ENCODE measurements around the gene SLC35D2. TPM values are rescaled to one million over a fixed set of nuclear protein-coding genes. Genes with fewer than 3 reads are reported as not detected.

The SLC35D2 gene
- 26.0 TPM for total RNA-seq

DNA sequence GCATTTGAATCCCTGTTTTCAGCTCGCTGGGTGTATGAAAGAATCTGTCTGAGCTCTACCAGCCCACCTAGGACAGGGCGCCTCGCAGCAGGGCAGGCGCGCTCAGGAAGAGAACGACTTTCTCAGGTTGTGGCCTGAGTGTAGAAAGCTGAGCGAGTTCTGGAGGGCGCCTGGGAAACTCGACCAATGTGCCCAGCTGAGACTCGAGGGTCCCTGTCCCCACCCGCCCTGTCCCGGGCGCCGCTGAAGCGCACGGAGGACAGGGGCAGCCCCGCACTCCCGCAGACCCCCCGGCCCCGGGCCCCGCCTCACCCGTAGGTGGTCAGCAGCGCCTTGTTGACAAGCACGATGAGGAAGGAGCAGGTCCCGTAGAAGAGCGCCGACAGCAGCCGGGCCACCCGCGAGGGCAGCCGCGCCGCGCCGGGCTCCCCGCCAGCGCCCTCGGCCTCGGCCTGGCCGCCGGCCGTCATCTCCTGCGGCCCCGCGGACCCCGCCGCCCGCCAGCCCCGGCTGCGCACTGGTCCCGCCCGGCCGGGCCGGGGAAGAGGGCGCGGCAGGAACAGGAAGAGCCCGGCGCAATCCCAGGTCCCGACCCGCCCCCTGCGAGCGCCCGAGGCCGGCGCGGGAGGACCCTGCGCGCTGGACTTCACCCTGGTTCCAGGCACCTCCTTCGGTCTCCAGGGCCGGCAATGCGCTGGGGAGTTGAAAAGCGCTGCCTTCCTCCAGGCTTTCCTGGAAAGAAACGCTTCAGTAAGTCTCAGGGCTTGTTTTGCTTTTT, at the start of gene SLC35D2:
Gene SLC35D2 (minus strand): TSS at position 547 of the 778 bp plus-strand sequence. CDS start 77 bp downstream, at position 470.
- peak; percentile 60 for DNase-seq (ENCODE audit: low spot score)

GRCh38 chr9:96430377-96430776, 46.9 kb upstream of the SLC35D2 start:
- DNase-seq (ENCODE audit: low spot score) = no peak

DNA sequence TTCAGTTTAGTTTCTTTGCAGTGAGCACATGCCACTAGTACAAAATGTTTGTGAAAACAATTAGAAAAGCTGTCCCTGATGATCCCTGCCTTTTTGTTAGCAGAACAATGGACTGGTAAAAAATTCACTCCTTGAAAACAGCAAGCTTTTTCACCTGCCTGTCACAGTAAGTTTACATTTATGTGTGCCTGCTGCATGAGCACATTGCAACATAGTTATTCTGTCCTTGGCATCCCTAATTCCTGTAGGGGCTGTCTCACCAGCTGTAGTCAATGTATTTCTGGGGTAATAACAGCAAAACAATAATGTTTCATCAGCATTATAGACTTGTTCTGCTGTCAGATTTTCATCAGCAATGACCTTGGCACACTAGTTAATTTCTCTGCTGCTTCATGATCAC, 46.2 kb upstream of the SLC35D2 start:
- DNase-seq (ENCODE audit: low spot score) = no peak

DNA sequence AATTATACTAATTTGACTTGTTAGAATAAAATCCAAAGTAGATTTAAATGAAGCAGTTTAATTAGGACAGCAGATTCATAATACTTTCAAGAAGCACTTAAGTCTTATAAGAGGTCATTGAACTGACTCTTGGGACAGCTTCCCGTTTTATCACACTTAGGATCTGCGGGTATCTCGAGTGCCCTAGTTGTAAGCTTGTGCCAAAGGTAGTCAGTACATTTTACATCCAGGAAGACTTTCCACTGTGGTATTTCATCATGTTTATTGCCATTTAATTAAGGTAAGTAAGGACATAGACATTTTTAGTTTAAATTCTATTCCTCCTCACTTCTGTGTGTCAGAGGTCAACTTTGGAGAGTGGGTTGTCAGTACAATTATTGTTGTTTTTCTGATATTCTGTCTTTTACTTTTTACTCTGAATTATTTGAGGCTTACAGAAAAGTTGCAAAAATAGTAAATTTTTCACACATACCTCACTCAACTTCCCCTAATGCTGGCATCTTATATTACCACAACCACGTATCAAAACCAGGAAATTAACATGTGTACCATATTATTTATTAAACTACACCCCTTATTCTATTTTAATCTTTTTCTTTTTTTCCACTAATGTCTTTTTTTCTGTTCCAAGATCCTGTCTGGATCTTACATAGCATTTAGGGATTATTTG, 42.1 kb upstream of the SLC35D2 start:
- no peak for DNase-seq (ENCODE audit: low spot score)

- DNase-seq (ENCODE audit: low spot score) = no peak
Measured at GRCh38 chr9:96423985-96424336, 40.5 kb upstream of the SLC35D2 start.

- no peak for DNase-seq (ENCODE audit: low spot score)
Measured at GRCh38 chr9:96423322-96423984, 39.9 kb upstream of the SLC35D2 start.

GRCh38 chr9:96420468-96421219, 37.1 kb upstream of the SLC35D2 start:
- peak; percentile 55 for DNase-seq (ENCODE audit: low spot score)

DNA sequence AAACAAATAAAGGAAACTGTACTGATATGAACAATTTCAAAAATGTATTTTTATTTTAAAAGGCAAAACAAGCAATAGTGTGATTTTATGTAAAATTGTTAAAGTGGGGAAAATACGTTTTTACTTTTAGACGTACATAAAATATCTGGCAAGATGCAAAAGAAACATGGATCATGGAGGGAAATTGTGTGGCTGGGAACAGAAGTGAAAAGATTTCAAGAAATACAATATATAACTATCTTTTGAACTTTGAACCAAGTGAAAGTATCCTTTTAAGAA, 36.1 kb upstream of the SLC35D2 start:
- DNase-seq (ENCODE audit: low spot score) = no peak

- DNase-seq (ENCODE audit: low spot score) = peak; percentile 61
Measured at GRCh38 chr9:96418920-96419690, 35.6 kb upstream of the SLC35D2 start.

GRCh38 chr9:96418083-96418919, 34.8 kb upstream of the SLC35D2 start, which contains the start of gene ZNF367:
TSS of gene ZNF367 (minus strand) at chr9:96418370. CDS start at chr9:96418032, 338 bp downstream.
- peak; percentile 97 for DNase-seq (ENCODE audit: low spot score)

- DNase-seq (ENCODE audit: low spot score) = peak; percentile 54
Measured at GRCh38 chr9:96417661-96418082, 34.2 kb upstream of the SLC35D2 start.

- peak; percentile 87 for DNase-seq (ENCODE audit: low spot score)
Measured at GRCh38 chr9:96417051-96417586, 33.6 kb upstream of the SLC35D2 start.

DNA sequence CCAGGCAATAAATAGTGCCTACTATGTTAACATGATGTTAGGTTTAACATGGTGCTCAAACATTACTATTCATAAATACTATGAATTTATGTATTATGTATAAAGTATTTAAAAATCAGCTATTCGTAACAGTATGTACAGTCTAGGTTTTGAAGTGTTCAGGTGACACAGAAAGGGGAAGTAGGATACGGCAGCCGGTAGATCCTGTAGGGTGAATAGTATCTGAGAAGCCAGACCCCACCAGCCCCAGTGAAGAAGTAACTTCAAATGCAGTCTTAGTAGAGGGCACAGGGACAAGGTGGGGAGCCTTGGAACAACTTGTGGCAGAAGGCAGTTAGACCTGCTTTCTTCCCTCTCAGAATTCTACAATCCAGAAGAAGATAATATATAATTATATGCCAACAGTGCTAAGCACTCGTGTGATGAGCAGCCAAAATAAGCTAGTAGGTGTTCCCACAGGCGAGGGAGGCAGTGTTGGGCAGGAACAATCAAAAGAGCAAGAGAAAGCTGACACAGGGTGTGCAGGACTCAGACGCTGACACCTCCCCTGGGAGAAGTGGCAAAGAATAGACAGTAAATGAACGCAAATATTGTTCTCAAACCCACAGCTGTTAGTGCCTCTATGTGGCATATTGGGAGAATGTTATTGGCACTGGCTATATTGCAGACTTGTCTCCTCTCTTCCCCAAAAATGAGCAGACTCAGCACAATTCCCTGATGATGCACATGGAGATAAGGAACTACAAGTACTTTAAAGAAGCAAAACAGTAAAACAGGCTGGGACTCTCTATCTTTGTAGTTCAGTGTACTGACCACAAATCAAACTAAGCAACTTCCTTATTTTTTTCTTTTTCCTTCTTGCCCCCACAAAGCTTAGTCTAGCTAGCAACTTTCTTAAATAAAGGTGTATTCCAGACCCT, 30.1 kb upstream of the SLC35D2 start:
- no peak for DNase-seq (ENCODE audit: low spot score)

- DNase-seq (ENCODE audit: low spot score) = no peak
Measured at GRCh38 chr9:96412174-96412913, 28.8 kb upstream of the SLC35D2 start.

- no peak for DNase-seq (ENCODE audit: low spot score)
Measured at GRCh38 chr9:96411129-96411838, 27.8 kb upstream of the SLC35D2 start.

GRCh38 chr9:96408409-96409280, 25.1 kb upstream of the SLC35D2 start:
- DNase-seq (ENCODE audit: low spot score) = no peak

Data from ureter (tissue), 1 donor.